NB4 (cell line): ENCODE data around the gene SNAP29.
"Not testable (repeated sequence)": the region's sequence is repeated elsewhere in the genome, so short reads cannot be mapped to it uniquely, and the experiment has no call there.

Source experiments
- MYC ChIP-seq: IDR thresholded peaks from 2 replicates; pipeline ENCODE4 v1.6.1; 2011; ENCODE audit warnings: low read depth, low read length
- POLR2A ChIP-seq: IDR thresholded peaks from 2 replicates; pipeline ENCODE4 v1.6.1; 2011; ENCODE audit warnings: mild to moderate bottlenecking; ENCODE audit not compliant: insufficient read length; ENCODE audit errors: extremely low read depth
- TF ChIP-seq, protein P1 (sequence below): IDR thresholded peaks from one replicate; pipeline ENCODE4 v1.5.1; 2012; ENCODE audit warnings: low read depth, low read length
- TF ChIP-seq, protein P2 (sequence below): IDR thresholded peaks from 2 replicates; pipeline ENCODE4 v1.6.1; 2011; ENCODE audit warnings: low read depth, low read length

DNA sequence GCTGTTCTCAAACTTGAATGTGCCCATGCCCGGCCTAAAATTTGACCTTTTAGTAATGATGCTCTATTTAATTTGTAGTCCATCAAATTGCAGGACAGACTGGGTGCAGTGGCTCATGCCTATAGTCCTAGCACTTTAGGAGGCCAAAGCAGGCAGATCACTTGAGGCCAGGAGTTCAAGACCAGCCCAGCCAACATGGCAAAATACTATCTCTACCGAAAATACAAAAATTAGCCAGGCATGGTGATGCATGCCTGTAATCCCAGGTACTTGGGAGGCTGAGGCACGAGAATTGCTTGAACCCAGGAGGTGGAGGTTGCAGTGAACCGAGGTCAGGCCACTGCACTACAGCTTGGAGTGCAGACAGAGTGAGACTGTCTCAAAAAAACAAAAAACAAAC lies 33.6 kb upstream of the SNAP29 start:
- not testable (repeated sequence) for TF ChIP-seq POLR2A, MYC
- TF ChIP-seq, protein P1, sequence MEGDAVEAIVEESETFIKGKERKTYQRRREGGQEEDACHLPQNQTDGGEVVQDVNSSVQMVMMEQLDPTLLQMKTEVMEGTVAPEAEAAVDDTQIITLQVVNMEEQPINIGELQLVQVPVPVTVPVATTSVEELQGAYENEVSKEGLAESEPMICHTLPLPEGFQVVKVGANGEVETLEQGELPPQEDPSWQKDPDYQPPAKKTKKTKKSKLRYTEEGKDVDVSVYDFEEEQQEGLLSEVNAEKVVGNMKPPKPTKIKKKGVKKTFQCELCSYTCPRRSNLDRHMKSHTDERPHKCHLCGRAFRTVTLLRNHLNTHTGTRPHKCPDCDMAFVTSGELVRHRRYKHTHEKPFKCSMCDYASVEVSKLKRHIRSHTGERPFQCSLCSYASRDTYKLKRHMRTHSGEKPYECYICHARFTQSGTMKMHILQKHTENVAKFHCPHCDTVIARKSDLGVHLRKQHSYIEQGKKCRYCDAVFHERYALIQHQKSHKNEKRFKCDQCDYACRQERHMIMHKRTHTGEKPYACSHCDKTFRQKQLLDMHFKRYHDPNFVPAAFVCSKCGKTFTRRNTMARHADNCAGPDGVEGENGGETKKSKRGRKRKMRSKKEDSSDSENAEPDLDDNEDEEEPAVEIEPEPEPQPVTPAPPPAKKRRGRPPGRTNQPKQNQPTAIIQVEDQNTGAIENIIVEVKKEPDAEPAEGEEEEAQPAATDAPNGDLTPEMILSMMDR: not testable (repeated sequence)
- TF ChIP-seq, protein P2, sequence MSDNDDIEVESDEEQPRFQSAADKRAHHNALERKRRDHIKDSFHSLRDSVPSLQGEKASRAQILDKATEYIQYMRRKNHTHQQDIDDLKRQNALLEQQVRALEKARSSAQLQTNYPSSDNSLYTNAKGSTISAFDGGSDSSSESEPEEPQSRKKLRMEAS: not testable (repeated sequence)
